Measurements from ENCODE around the gene KCNMA1.

The KCNMA1 gene

DNA sequence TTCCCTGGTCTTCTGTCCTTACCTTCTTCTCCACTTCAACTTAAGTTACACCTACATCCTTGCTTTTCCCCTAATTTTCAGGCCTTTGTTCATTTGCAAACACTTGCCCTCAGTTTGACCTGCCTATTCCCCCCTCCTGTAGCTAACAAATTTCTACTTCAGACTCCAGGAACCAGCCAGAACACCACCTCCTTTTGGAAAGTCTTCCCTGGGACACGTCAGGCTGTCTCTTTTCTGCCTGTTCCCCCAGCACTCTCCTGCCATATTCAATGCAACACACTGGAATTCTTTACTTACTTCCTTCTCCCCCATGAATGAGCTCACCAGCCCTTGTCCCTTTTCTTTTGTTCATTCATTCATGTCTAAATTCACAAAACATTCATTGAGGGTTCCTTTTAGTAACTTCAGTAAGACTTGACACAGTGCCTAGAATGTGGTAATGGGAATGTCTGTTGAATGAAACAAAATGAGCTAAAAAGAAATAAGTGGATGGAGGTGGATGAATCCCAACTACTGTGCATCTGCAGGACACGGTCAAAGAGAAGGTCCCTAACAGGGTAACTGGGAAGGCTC, 478.0 kb downstream of the KCNMA1 start:
- H3K4me3 ChIP-seq (ENCODE audit: low read depth, low read length), result no peak overlapping the region
- DNase-seq (ENCODE audit: low read depth), result no peak
- TF ChIP-seq, protein P1, sequence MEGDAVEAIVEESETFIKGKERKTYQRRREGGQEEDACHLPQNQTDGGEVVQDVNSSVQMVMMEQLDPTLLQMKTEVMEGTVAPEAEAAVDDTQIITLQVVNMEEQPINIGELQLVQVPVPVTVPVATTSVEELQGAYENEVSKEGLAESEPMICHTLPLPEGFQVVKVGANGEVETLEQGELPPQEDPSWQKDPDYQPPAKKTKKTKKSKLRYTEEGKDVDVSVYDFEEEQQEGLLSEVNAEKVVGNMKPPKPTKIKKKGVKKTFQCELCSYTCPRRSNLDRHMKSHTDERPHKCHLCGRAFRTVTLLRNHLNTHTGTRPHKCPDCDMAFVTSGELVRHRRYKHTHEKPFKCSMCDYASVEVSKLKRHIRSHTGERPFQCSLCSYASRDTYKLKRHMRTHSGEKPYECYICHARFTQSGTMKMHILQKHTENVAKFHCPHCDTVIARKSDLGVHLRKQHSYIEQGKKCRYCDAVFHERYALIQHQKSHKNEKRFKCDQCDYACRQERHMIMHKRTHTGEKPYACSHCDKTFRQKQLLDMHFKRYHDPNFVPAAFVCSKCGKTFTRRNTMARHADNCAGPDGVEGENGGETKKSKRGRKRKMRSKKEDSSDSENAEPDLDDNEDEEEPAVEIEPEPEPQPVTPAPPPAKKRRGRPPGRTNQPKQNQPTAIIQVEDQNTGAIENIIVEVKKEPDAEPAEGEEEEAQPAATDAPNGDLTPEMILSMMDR (IDR thresholded peaks at IDR 0.05; ENCODE audit: low read depth, low read length), result no peak
- TF ChIP-seq MYC (IDR thresholded peaks at IDR 0.05; ENCODE audit: low read depth, low read length), result no peak
- TF ChIP-seq POLR2A (IDR thresholded peaks at IDR 0.05; ENCODE audit: extremely low read depth, insufficient read length), result no peak
- TF ChIP-seq, protein P2, sequence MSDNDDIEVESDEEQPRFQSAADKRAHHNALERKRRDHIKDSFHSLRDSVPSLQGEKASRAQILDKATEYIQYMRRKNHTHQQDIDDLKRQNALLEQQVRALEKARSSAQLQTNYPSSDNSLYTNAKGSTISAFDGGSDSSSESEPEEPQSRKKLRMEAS (IDR thresholded peaks at IDR 0.05; ENCODE audit: low read depth, low read length), result no peak

DNA sequence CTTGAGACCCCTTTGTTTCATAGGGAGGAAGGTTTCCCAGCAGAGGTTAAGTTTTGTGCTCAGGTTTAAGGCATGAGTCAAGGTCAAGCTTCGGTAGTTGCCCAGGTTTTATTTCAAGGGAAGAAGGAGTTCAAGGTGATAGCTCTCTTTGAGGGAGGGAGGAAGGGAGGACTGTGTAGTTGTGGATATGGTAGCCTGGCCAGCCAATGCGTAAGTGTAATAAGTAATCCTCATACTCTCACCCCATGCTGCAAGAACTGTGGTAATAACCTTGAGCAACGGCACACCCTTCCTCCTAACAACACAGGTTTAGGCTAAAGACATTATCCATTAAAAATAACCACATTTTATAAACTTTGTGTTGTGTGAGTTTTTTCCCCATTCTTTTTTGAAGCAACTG, 478.9 kb downstream of the KCNMA1 start:
- no peak for TF ChIP-seq POLR2A (IDR thresholded peaks at IDR 0.05; ENCODE audit: extremely low read depth, insufficient read length)
- TF ChIP-seq MYC (IDR thresholded peaks at IDR 0.05; ENCODE audit: low read depth, low read length), result no peak
- TF ChIP-seq, protein P1 (IDR thresholded peaks at IDR 0.05; ENCODE audit: low read depth, low read length), result no peak
- TF ChIP-seq, protein P2 (IDR thresholded peaks at IDR 0.05; ENCODE audit: low read depth, low read length), result no peak
- DNase-seq (ENCODE audit: low read depth), result no peak
- H3K4me3 ChIP-seq (ENCODE audit: low read depth, low read length), result no peak overlapping the region

DNA sequence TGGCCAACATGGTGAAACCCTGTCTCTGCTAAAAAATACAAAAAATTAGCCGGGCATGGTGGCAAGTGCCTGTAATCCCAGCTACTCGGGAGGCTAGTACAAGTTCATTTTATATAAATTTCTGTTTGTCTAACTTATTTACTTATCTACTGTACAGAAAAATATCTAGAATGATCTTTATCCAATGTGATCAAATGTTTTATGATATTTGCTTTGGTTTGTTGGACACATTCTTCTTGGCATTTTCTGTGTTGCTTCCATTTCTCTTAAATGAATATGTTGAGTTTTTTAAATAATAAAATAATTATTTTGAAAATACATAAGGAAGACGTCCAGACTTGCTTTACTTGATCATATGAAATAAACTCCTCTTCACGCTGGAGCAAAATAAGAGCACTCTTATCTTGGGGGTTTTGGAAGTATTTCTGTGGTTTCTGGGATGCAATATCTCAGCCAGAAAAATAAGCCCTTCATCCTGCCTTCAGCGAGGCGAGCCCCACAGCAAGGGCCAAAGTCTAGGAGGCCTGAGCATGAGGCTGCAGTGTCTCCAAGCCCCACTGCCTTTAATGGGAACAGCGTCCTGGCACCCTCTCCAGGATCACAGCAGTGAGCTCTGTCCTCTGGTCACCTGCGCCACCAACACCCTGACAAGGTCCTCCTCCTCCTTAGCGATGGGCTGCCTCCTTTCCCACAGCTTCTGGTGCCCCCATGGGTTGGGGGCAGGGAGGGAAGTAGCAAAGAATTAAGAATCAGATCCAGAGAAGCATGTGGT, 480.2 kb downstream of the KCNMA1 start:
- no peak overlapping the region for H3K4me3 ChIP-seq (ENCODE audit: low read depth, low read length)
- TF ChIP-seq, protein P2 (IDR thresholded peaks at IDR 0.05; ENCODE audit: low read depth, low read length), result no peak
- TF ChIP-seq MYC (IDR thresholded peaks at IDR 0.05; ENCODE audit: low read depth, low read length) (no peak), POLR2A (IDR thresholded peaks at IDR 0.05; ENCODE audit: extremely low read depth, insufficient read length) (no peak)
- TF ChIP-seq, protein P1 (IDR thresholded peaks at IDR 0.05; ENCODE audit: low read depth, low read length), result no peak
- no peak for DNase-seq (ENCODE audit: low read depth)

DNA sequence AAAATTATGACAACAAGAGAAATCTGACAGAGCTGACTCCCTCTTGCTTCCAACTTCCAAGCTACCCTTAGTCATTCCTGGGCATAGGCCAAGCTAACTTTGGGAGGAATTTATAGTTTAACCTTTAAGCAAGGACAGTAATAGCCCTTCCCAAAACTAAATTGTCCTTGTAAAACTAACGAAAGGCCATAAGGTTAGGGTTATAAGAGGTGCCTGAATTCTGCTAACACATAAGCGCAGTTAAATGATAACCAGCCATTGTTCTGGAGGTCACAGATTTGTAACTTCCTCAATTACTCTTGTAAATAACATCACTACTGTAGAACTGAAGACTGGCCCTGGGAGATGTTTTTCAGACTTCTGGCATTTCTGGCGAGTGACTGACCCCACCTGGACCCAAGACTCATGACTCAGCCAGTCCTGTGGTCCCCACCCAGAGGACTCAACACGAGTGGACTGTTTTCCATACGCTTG, 481.2 kb downstream of the KCNMA1 start:
- no peak overlapping the region for H3K4me3 ChIP-seq (ENCODE audit: low read depth, low read length)
- TF ChIP-seq, protein P2 (IDR thresholded peaks at IDR 0.05; ENCODE audit: low read depth, low read length), result no peak
- TF ChIP-seq, protein P1 (IDR thresholded peaks at IDR 0.05; ENCODE audit: low read depth, low read length), result no peak
- no peak for TF ChIP-seq POLR2A (IDR thresholded peaks at IDR 0.05; ENCODE audit: extremely low read depth, insufficient read length)
- no peak for TF ChIP-seq MYC (IDR thresholded peaks at IDR 0.05; ENCODE audit: low read depth, low read length)
- DNase-seq (ENCODE audit: low read depth), result peak; percentile 10

DNA sequence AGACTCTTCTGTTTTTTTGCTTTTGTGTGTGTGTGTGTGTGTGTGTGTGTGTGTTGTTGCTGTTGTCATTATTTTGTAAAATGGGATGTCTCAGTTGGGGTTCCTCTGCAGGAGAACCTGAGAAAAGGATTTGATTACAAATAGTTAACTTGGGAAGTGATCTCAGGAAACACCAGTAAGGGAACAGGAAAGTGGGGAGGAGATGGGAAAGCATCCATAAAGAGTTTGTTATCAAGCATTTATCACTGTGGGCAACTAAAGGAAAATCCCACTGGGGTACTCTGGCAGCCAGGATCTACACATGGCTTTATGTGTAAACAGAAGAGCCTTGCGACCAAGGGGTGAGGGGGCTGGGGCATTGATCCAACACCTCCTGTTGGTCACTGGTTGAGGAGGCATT, 485.4 kb downstream of the KCNMA1 start:
- no peak for DNase-seq (ENCODE audit: low read depth)
- TF ChIP-seq, protein P1 (IDR thresholded peaks at IDR 0.05; ENCODE audit: low read depth, low read length), result no peak
- no peak for TF ChIP-seq POLR2A (IDR thresholded peaks at IDR 0.05; ENCODE audit: extremely low read depth, insufficient read length)
- TF ChIP-seq, protein P2 (IDR thresholded peaks at IDR 0.05; ENCODE audit: low read depth, low read length), result no peak
- TF ChIP-seq MYC (IDR thresholded peaks at IDR 0.05; ENCODE audit: low read depth, low read length), result no peak
- no peak overlapping the region for H3K4me3 ChIP-seq (ENCODE audit: low read depth, low read length)

Measured in NB4 (cell line).